Measurements from ENCODE around the gene COX7A2. TPM values are rescaled to one million over a fixed set of nuclear protein-coding genes. Genes with fewer than 3 reads are reported as not detected.
A peak's percentile ranks its signal among the peaks of the same experiment; 100 is the strongest.

The COX7A2 gene
- total RNA-seq, 1 donor = 197 TPM

- H3K4me3 ChIP-seq (ENCODE audit: low read depth, low read length) = no peak overlapping the region
- TF ChIP-seq CTCF (IDR thresholded peaks at IDR 0.05; ENCODE audit: insufficient read depth, low read length) = no peak
Observed at GRCh38 chr6:75272145-75272840, 28.7 kb upstream of the COX7A2 start.

GRCh38 chr6:75268988-75269354 is 25.4 kb upstream of the COX7A2 start:
- no peak overlapping the region for H3K4me3 ChIP-seq (ENCODE audit: low read depth, low read length)
- no peak for TF ChIP-seq CTCF (IDR thresholded peaks at IDR 0.05; ENCODE audit: insufficient read depth, low read length)
- DNase-seq (ENCODE audit: low read depth) = no peak

More at GRCh38 chr6:75272145-75272840, 28.7 kb upstream of the COX7A2 start:
- peak; percentile 51 for DNase-seq (ENCODE audit: low read depth)

- H3K4me3 ChIP-seq (ENCODE audit: low read depth, low read length) = no peak overlapping the region
- no peak for TF ChIP-seq CTCF (IDR thresholded peaks at IDR 0.05; ENCODE audit: insufficient read depth, low read length)
- no peak for DNase-seq (ENCODE audit: low read depth)
Observed at GRCh38 chr6:75268121-75268987, 24.8 kb upstream of the COX7A2 start.

- no peak overlapping the region for H3K4me3 ChIP-seq (ENCODE audit: low read depth, low read length)
- TF ChIP-seq CTCF (IDR thresholded peaks at IDR 0.05; ENCODE audit: insufficient read depth, low read length) = no peak
- DNase-seq (ENCODE audit: low read depth) = no peak
Observed at GRCh38 chr6:75267461-75267860, 23.9 kb upstream of the COX7A2 start.

- peak; percentile 81 for TF ChIP-seq CTCF (IDR thresholded peaks at IDR 0.05; ENCODE audit: insufficient read depth, low read length)
- no peak overlapping the region for H3K4me3 ChIP-seq (ENCODE audit: low read depth, low read length)
- peak; percentile 76 for DNase-seq (ENCODE audit: low read depth)
Observed at GRCh38 chr6:75266716-75267291, 23.2 kb upstream of the COX7A2 start.

GRCh38 chr6:75263401-75263750 is 19.8 kb upstream of the COX7A2 start:
- TF ChIP-seq CTCF (IDR thresholded peaks at IDR 0.05; ENCODE audit: insufficient read depth, low read length) = no peak
- DNase-seq (ENCODE audit: low read depth) = no peak
- no peak overlapping the region for H3K4me3 ChIP-seq (ENCODE audit: low read depth, low read length)

All from fibroblast of the aortic adventitia (primary cell).